ENCODE measurements around the gene SCUBE1. TPM values are rescaled to one million over a fixed set of nuclear protein-coding genes. Genes with fewer than 3 reads are reported as not detected.

SCUBE1 gene
- polyA plus RNA-seq, 1 of the 3 experiments (the other 2 are of a cell fraction) = 0.56 TPM

DNA sequence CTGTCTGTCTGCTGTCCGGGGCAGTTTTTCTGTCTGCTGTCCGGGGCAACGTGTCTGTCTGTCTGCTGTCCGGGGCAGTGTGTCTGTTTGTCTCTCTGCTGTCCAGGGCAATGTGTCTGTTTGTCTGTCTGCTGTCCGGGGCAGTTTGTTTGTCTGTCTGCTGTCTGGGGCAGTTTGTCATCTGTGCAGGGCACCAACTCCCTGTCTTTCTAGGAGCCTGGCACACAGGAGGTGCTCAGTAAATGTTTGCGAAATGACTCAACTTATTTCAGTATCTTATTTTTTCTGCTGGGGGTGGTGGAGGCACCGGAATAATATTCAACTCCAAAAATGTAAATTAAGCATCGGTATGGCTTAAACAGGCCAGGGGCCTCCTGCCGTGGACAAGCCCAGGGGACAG is 144.2 kb downstream of the SCUBE1 start:
- Histone ChIP-seq H3F3A (replicated peaks; ENCODE audit: insufficient read depth) (no peaks in the 10 kb centered on the region), H3K9ac (no peak overlapping the region), H3K36me3 (replicated peaks in 1 of 2; ENCODE audit: control insufficient read depth in 1 of 2, insufficient read depth in 2 of 2, low read length in 1 of 2) (no peaks in the 10 kb centered on the region), H3K9me2 (no peaks in the 10 kb centered on the region), H3K4me2 (no peak overlapping the region), H3K4me3 (ENCODE audit: low read depth in 2 of 2, low read length in 1 of 2) (no peak overlapping the region), H3K27me3 (ENCODE audit: insufficient read depth) (no peaks in the 10 kb centered on the region), H4K20me1 (ENCODE audit: insufficient read depth) (no peaks in the 10 kb centered on the region), H3K4me1 (ENCODE audit: control insufficient read depth in 1 of 2, insufficient read depth in 2 of 2, low read depth in 1 of 2, low read length in 1 of 2) (no peaks in the 10 kb centered on the region; a peak in 1 of 4 replicates), H3K9me3 (no peaks in the 10 kb centered on the region), H3K27ac (ENCODE audit: low read depth in 2 of 2, low read length in 1 of 2) (no peak overlapping the region), H3K79me2 (ENCODE audit: insufficient read depth) (no peaks in the 10 kb centered on the region), H2AFZ (ENCODE audit: low read depth) (no peak overlapping the region)
- no peak for TF ChIP-seq SMC3 (IDR thresholded peaks at IDR 0.05; ENCODE audit: low read depth, low read length)
- no peak for TF ChIP-seq YY1 (IDR thresholded peaks at IDR 0.05; ENCODE audit: low read depth)
- CTCF ChIA-PET = no interaction called here
- no peak for DNase-seq
- WGBS (ENCODE audit: low lambda C conversion rate) = 52% methylated on average over 7 of the region's 9 CpGs
- POLR2A ChIA-PET = no interaction called here

- Histone ChIP-seq H3K79me2 (ENCODE audit: insufficient read depth) (no peaks in the 10 kb centered on the region), H3K9me2 (no peaks in the 10 kb centered on the region), H2AFZ (ENCODE audit: low read depth) (no peak overlapping the region), H3K36me3 (replicated peaks in 1 of 2; ENCODE audit: control insufficient read depth in 1 of 2, insufficient read depth in 2 of 2, low read length in 1 of 2) (no peaks in the 10 kb centered on the region), H3F3A (replicated peaks; ENCODE audit: insufficient read depth) (no peaks in the 10 kb centered on the region), H3K9me3 (no peaks in the 10 kb centered on the region), H3K27ac (ENCODE audit: low read depth in 2 of 2, low read length in 1 of 2) (no peak overlapping the region), H4K20me1 (ENCODE audit: insufficient read depth) (no peaks in the 10 kb centered on the region), H3K27me3 (ENCODE audit: insufficient read depth) (no peaks in the 10 kb centered on the region), H3K9ac (no peak overlapping the region), H3K4me1 (ENCODE audit: control insufficient read depth in 1 of 2, insufficient read depth in 2 of 2, low read depth in 1 of 2, low read length in 1 of 2) (no peaks in the 10 kb centered on the region; a peak in 1 of 4 replicates), H3K4me3 (ENCODE audit: low read depth in 2 of 2, low read length in 1 of 2) (no peak overlapping the region), H3K4me2 (no peak overlapping the region)
- no peak for DNase-seq
- TF ChIP-seq USF2 (IDR thresholded peaks at IDR 0.05; ENCODE audit: borderline replicate concordance, low read depth, low read length) = no peak
- no peak for TF ChIP-seq IRF3 (IDR thresholded peaks at IDR 0.05; ENCODE audit: low read depth, low read length)
- TF ChIP-seq, protein P1, sequence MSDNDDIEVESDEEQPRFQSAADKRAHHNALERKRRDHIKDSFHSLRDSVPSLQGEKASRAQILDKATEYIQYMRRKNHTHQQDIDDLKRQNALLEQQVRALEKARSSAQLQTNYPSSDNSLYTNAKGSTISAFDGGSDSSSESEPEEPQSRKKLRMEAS (IDR thresholded peaks at IDR 0.05; ENCODE audit: low read depth) = no peak
- TF ChIP-seq SIN3A (IDR thresholded peaks at IDR 0.05; ENCODE audit: borderline replicate concordance, low read depth, low read length) = no peak
- no peak for TF ChIP-seq ZBTB33 (IDR thresholded peaks at IDR 0.05; ENCODE audit: borderline replicate concordance, low read depth)
- TF ChIP-seq, protein P2, sequence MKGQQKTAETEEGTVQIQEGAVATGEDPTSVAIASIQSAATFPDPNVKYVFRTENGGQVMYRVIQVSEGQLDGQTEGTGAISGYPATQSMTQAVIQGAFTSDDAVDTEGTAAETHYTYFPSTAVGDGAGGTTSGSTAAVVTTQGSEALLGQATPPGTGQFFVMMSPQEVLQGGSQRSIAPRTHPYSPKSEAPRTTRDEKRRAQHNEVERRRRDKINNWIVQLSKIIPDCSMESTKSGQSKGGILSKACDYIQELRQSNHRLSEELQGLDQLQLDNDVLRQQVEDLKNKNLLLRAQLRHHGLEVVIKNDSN (IDR thresholded peaks at IDR 0.05; ENCODE audit: borderline replicate concordance, low read depth) = no peak
- TF ChIP-seq TAF1 (IDR thresholded peaks at IDR 0.05; ENCODE audit: borderline replicate concordance, low read depth, low read length) = no peak
- no peak for TF ChIP-seq TEAD4 (IDR thresholded peaks at IDR 0.05; ENCODE audit: borderline replicate concordance, insufficient read depth)
- TF ChIP-seq CTCF (IDR thresholded peaks at IDR 0.05) = no peak
- TF ChIP-seq FOXM1 (IDR thresholded peaks at IDR 0.05; ENCODE audit: low read depth) = no peak
- TF ChIP-seq FOXJ3 (CRISPR knock-in tag; IDR thresholded peaks at IDR 0.05) = no peak
- no peak for TF ChIP-seq RAD21 (IDR thresholded peaks at IDR 0.05; ENCODE audit: low read length)
- no peak for TF ChIP-seq MEF2A (IDR thresholded peaks at IDR 0.05; ENCODE audit: borderline replicate concordance, low read depth)
- TF ChIP-seq RCOR1 (IDR thresholded peaks at IDR 0.05; ENCODE audit: low read length) = no peak
- TF ChIP-seq CHD2 (IDR thresholded peaks at IDR 0.05; ENCODE audit: low read length, partially characterized antibody) = no peak
- TF ChIP-seq EP300 (IDR thresholded peaks at IDR 0.05; ENCODE audit: borderline replicate concordance in 1 of 2, low read depth in 1 of 2, low read length in 1 of 2) = no peak
- no peak for TF ChIP-seq SMC3 (IDR thresholded peaks at IDR 0.05; ENCODE audit: low read depth, low read length)
- no peak for TF ChIP-seq FOSL2 (IDR thresholded peaks at IDR 0.05; ENCODE audit: borderline replicate concordance, low read depth)
- no peak for TF ChIP-seq POLR2AphosphoS5 (IDR thresholded peaks at IDR 0.05; ENCODE audit: low read depth, low read length)
- 60% methylated on average over 2 of the region's 5 CpGs for WGBS (ENCODE audit: low lambda C conversion rate)
- CTCF ChIA-PET = no interaction called here
- POLR2A ChIA-PET = no interaction called here
These were observed 145.0 kb downstream of the SCUBE1 start for GRCh38 chr22:43198126-43198525.

Measured in SK-N-SH (cell line).